GM18870 (cell line): ENCODE results near the gene TADA2B.

ENCODE experiments used
- ATAC-seq: cut with Tn5 transposase; IDR thresholded peaks from one replicate; pipeline ENCODE4 v1.9.1; 2021; ENCODE audit warnings: moderate library complexity; ENCODE audit not compliant: unreplicated experiment

Gene TADA2B

GRCh38 chr4:7055111-7055989, 12.2 kb downstream of the TADA2B start:
- no peak for ATAC-seq

- ATAC-seq = no peak
Measured at GRCh38 chr4:7055990-7056325, 12.8 kb downstream of the TADA2B start.

GRCh38 chr4:7058792-7059191, 15.6 kb downstream of the TADA2B start:
- peak; percentile 10 for ATAC-seq

- ATAC-seq = no peak
Measured at GRCh38 chr4:7059662-7060061, 16.5 kb downstream of the TADA2B start.

GRCh38 chr4:7060346-7061150, 17.4 kb downstream of the TADA2B start:
- ATAC-seq = no peak

GRCh38 chr4:7061815-7062214, 18.6 kb downstream of the TADA2B start:
- ATAC-seq = no peak

GRCh38 chr4:7062816-7063215, 19.6 kb downstream of the TADA2B start:
- ATAC-seq = no peak

GRCh38 chr4:7063362-7063761, 20.2 kb downstream of the TADA2B start:
- ATAC-seq = no peak

- ATAC-seq = no peak
Measured at GRCh38 chr4:7066006-7066405, 22.8 kb downstream of the TADA2B start.

GRCh38 chr4:7066493-7066892, 23.3 kb downstream of the TADA2B start:
- no peak for ATAC-seq

GRCh38 chr4:7067126-7067451, 23.9 kb downstream of the TADA2B start:
- ATAC-seq = no peak

GRCh38 chr4:7067452-7068278, 24.5 kb downstream of the TADA2B start, which contains the start of gene GRPEL1:
Gene GRPEL1 (minus strand): TSS chr4:7068064. CDS start chr4:7068032, 32 bp downstream.
- ATAC-seq = peak; percentile 96

GRCh38 chr4:7068279-7068842, 25.2 kb downstream of the TADA2B start:
- ATAC-seq = no peak

- ATAC-seq = no peak
Measured at GRCh38 chr4:7068883-7069282, 25.7 kb downstream of the TADA2B start.

- peak; percentile 39 for ATAC-seq
Measured at GRCh38 chr4:7070729-7071511, 27.7 kb downstream of the TADA2B start.

- no peak for ATAC-seq
Measured at GRCh38 chr4:7073059-7073458, 29.9 kb downstream of the TADA2B start.

- ATAC-seq = no peak
Measured at GRCh38 chr4:7073526-7074390, 30.6 kb downstream of the TADA2B start.

GRCh38 chr4:7074426-7074825, 31.3 kb downstream of the TADA2B start:
- no peak for ATAC-seq
